ENCODE results near the gene RAET1L. TPM values are rescaled to one million over a fixed set of nuclear protein-coding genes. Genes with fewer than 3 reads are reported as not detected.

The RAET1L gene
- total RNA-seq, 1 donor from 2014 or later = not detected

DNA sequence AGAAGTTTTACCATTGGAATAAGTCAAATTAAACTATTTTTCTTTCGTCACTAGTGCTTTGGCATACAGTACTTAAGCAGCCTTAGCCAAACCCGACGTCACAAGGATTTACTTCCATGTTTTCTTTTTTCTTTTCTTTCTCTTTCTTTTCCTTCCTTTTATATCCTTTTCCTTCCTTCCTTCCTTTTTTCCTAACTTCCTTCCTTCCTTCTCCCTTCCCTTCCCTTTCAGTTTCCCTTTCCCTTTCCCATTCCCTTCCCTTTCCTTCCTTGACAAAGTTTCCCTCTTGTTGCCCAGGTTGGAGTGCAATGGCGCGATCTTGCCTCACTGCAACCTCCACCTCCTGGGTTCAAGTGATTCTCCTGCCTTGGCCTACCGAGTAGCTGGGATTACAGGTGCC is 33.7 kb upstream of the RAET1L start:
- DNase-seq (ENCODE audit: low spot score) = no peak
- no peak overlapping the region for H3K27ac Mint-ChIP-seq (ENCODE audit: unreplicated experiment)
- peaks cover 11% of the 10 kb centered on the region for H3K36me3 Mint-ChIP-seq (ENCODE audit: low read depth, unreplicated experiment)
- peaks cover 15% of the 10 kb centered on the region for H3K4me1 Mint-ChIP-seq (ENCODE audit: unreplicated experiment)
- TF ChIP-seq, protein P1, sequence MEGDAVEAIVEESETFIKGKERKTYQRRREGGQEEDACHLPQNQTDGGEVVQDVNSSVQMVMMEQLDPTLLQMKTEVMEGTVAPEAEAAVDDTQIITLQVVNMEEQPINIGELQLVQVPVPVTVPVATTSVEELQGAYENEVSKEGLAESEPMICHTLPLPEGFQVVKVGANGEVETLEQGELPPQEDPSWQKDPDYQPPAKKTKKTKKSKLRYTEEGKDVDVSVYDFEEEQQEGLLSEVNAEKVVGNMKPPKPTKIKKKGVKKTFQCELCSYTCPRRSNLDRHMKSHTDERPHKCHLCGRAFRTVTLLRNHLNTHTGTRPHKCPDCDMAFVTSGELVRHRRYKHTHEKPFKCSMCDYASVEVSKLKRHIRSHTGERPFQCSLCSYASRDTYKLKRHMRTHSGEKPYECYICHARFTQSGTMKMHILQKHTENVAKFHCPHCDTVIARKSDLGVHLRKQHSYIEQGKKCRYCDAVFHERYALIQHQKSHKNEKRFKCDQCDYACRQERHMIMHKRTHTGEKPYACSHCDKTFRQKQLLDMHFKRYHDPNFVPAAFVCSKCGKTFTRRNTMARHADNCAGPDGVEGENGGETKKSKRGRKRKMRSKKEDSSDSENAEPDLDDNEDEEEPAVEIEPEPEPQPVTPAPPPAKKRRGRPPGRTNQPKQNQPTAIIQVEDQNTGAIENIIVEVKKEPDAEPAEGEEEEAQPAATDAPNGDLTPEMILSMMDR (IDR thresholded peaks at IDR 0.05; ENCODE audit: unreplicated experiment) = no peak
- H3K27me3 Mint-ChIP-seq (ENCODE audit: unreplicated experiment) = peaks cover 21% of the 10 kb centered on the region
- peaks cover 8% of the 10 kb centered on the region for H3K9me3 Mint-ChIP-seq (ENCODE audit: unreplicated experiment)
- no peak overlapping the region for H3K4me3 Mint-ChIP-seq (ENCODE audit: unreplicated experiment)

DNA sequence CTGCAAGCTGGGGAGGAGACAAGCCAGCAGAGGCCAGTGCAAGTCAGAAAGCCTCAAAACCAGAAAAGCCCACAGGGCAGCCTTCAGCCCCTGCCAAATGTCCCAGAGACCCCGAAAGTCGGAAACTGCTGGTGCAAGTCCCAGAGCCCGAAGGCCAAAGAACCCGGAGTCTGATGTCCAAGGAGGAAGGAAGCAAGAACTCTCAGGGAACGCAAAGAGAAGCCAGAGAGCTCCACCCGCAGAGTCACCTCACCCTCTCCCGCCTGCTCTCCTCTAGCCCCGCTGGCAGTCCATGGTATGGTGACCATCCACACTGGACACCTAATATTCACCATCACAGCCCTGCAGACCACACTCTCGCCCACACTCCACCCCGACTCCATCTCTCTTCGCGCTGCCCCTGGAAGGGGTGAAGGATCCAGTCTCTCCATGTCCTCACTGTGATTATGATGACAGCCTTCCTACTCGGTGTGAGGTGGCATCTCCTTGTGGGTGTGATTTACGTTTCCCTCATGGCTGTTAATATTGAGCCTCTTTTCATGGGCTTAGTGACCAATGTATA is 33.0 kb upstream of the RAET1L start:
- H3K27me3 Mint-ChIP-seq (ENCODE audit: unreplicated experiment) = peaks cover 20% of the 10 kb centered on the region
- H3K36me3 Mint-ChIP-seq (ENCODE audit: low read depth, unreplicated experiment) = peaks cover 13% of the 10 kb centered on the region
- TF ChIP-seq, protein P1 (IDR thresholded peaks at IDR 0.05; ENCODE audit: unreplicated experiment) = no peak

DNA sequence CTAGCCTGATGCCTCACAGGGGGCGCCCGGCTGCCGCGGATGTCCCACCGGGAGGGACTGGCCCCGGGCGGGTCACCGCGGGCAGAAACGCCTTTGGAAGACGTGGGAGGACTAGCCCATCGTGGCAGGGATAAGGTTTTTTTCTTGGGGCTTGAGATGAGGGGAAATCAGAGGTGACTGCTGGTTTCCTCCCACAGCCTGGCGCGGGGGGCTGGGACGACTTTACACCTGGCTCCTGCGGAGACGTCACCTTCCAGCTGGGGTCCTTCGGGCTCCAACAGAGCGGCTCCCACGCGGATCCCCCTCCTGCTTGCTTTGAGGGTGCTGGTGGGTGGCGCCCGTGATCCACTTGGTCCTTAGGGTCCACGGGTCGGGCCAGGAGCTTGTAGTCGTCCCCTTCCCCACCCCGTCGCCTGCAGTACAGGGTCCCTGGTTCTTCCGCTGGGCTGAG is 32.2 kb upstream of the RAET1L start:
- H3K4me1 Mint-ChIP-seq (ENCODE audit: unreplicated experiment) = peaks cover 15% of the 10 kb centered on the region
- H3K9me3 Mint-ChIP-seq (ENCODE audit: unreplicated experiment) = peaks cover 11% of the 10 kb centered on the region
- no peak overlapping the region for H3K27ac Mint-ChIP-seq (ENCODE audit: unreplicated experiment)
- no peak for DNase-seq (ENCODE audit: low spot score)
- TF ChIP-seq, protein P1 (IDR thresholded peaks at IDR 0.05; ENCODE audit: unreplicated experiment) = no peak
- H3K36me3 Mint-ChIP-seq (ENCODE audit: low read depth, unreplicated experiment) = peaks cover 13% of the 10 kb centered on the region
- no peak overlapping the region for H3K4me3 Mint-ChIP-seq (ENCODE audit: unreplicated experiment)
- H3K27me3 Mint-ChIP-seq (ENCODE audit: unreplicated experiment) = peaks cover 20% of the 10 kb centered on the region

More for the DNA sequence above, 33.0 kb upstream of the RAET1L start:
- Mint-ChIP-seq H3K27ac (ENCODE audit: unreplicated experiment) (peak overlapping the region; percentile 16), H3K4me1 (ENCODE audit: unreplicated experiment) (peaks cover 15% of the 10 kb centered on the region), H3K9me3 (ENCODE audit: unreplicated experiment) (peaks cover 11% of the 10 kb centered on the region), H3K4me3 (ENCODE audit: unreplicated experiment) (no peak overlapping the region)
- no peak for DNase-seq (ENCODE audit: low spot score)

DNA sequence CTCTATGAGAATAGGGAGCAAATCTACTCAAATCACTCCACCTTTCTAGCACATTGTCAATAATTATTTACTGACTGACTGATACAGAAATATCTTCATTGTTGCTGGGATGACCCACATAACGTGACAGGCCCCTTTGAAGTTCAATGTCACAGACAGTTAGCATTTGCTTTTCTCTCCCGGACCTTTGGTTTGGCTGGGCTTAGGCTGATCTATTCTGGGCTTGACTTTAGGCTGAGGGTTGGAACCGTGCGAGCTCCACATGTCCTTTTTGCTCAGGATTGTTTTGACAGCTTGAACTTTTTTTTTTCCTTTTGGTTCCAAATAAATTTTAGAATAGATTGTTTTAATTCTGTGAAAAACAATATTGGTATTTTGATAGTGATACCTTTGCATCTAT is 31.6 kb upstream of the RAET1L start:
- no peak overlapping the region for H3K27ac Mint-ChIP-seq (ENCODE audit: unreplicated experiment)
- no peak for DNase-seq (ENCODE audit: low spot score)
- H3K36me3 Mint-ChIP-seq (ENCODE audit: low read depth, unreplicated experiment) = peaks cover 17% of the 10 kb centered on the region

DNA sequence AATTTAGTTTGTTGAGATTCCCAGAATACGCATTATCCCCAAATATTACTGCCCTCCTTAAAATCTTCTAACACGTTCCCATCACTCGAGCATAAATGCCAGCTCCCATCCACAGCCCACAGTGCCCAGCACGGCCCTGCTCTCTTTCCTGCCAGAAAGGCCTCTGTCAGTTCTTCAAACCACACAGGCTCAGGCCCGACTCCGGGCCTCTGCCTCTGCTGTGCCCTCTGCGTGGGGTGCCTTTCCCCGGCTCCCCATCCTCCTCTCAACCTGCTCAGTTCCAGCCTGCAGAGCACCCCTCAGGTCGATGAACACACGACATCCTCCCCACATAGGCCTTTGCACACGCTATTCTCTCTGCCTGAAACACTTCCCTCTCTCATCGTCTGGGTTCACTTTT is 30.8 kb upstream of the RAET1L start:
- no peak for DNase-seq (ENCODE audit: low spot score)
- peaks cover 15% of the 10 kb centered on the region for H3K4me1 Mint-ChIP-seq (ENCODE audit: unreplicated experiment)
- H3K9me3 Mint-ChIP-seq (ENCODE audit: unreplicated experiment) = peaks cover 11% of the 10 kb centered on the region
- TF ChIP-seq, protein P1 (IDR thresholded peaks at IDR 0.05; ENCODE audit: unreplicated experiment) = no peak
- peaks cover 18% of the 10 kb centered on the region for H3K36me3 Mint-ChIP-seq (ENCODE audit: low read depth, unreplicated experiment)
- H3K27ac Mint-ChIP-seq (ENCODE audit: unreplicated experiment) = no peak overlapping the region
- H3K27me3 Mint-ChIP-seq (ENCODE audit: unreplicated experiment) = peaks cover 22% of the 10 kb centered on the region
- H3K4me3 Mint-ChIP-seq (ENCODE audit: unreplicated experiment) = no peak overlapping the region

More for the DNA sequence above, 31.6 kb upstream of the RAET1L start:
- Mint-ChIP-seq H3K27me3 (ENCODE audit: unreplicated experiment) (peaks cover 22% of the 10 kb centered on the region), H3K4me3 (ENCODE audit: unreplicated experiment) (no peak overlapping the region), H3K9me3 (ENCODE audit: unreplicated experiment) (peaks cover 11% of the 10 kb centered on the region), H3K4me1 (ENCODE audit: unreplicated experiment) (peaks cover 15% of the 10 kb centered on the region)
- TF ChIP-seq, protein P1 (IDR thresholded peaks at IDR 0.05; ENCODE audit: unreplicated experiment) = no peak
